GM18868 (cell line): ENCODE data around the gene ZIC2.
"Not testable (repeated sequence)": the region's sequence is repeated elsewhere in the genome, so short reads cannot be mapped to it uniquely, and the experiment has no call there.

ENCODE experiments used
- ATAC-seq: cut with Tn5 transposase; IDR thresholded peaks from one replicate; pipeline ENCODE4 v1.9.1; 2021; ENCODE audit warnings: mild to moderate bottlenecking, moderate library complexity; ENCODE audit not compliant: unreplicated experiment

Gene ZIC2

GRCh38 chr13:99981735-99982035, at the start of gene ZIC2:
Gene ZIC2, plus strand, starts transcription at chr13:99981784. Its CDS starts 281 bp downstream, at chr13:99982065.
- ATAC-seq = no peak

DNA sequence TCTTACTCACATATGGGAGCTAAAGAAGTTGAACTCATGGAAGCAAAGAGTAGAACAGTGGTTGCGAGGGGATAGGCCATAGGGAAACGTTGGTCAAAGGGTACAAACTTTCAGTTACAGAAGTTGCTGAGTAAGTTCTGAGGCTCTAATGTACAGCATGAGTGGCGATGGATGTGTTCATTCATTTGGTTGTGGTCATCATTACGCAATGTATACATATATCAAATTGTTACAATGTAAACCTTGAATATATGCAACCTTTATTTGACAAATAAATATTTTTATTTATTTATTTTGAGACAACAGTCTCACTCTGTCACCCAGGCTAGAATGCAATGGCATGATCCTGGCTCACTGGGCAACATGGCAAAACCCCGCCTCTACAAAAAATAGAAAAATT, 48.7 kb upstream of the ZIC2 start:
- no peak for ATAC-seq

DNA sequence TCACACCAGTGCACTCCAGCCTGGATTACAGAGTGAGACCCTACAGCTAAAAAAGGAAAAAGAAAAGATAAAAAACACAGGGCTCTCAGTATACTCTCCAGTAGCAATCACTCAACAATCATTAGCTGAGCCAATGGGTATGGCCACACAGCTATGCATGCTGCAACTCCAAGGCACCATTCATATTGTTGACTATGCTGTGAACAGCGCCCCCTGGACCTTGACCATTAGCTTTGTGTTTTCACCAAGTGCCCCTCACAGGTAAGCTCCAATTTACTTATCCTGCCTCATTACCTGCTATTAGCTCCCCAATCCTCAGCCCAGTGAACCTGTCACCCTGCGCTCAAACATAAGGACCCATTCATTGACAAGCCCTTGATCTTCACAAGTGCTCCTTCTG, 45.8 kb upstream of the ZIC2 start:
- no peak for ATAC-seq

GRCh38 chr13:99938635-99939034, 42.9 kb upstream of the ZIC2 start:
- no peak for ATAC-seq

- no peak for ATAC-seq
These were observed 40.5 kb upstream of the ZIC2 start for GRCh38 chr13:99941086-99941485.

DNA sequence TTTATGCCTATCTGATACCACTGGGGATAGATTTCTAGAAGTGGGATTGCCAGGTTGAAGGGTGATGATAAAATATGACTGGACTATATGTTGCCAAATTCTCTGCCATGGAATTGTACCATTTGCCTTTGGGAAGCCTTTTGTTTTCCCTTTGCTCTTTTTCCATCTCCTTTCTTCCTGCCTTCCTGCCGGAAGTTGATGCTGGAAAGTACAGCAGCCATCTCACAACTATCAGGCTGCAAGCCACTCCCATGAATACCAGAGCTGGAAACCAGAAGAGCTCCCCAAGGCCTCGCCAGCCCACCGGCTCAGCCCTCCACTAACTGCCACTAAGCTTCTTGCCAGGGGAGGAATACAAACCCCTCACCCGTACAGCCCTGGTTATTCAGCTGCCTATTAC, 39.7 kb upstream of the ZIC2 start:
- no peak for ATAC-seq

DNA sequence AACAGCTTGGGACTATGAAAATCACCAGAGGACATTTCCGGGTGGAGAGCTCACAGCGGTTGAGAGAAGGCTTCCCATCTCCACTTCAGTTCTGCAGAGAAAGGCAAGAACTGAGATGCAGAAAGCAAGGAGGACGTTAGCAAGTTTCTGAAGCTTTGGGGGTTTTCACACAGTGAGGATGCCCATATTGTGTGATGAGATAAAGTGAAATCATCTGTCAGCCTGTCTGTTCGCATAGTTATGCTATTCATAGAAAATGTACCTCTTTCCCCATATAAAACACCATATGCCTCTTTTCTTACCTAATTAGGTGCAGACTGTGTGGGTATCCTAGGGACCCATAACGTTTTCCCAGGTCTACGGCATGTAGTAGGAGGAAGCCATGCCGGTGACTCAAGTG, 37.5 kb upstream of the ZIC2 start:
- no peak for ATAC-seq

GRCh38 chr13:99944606-99945005, 37.0 kb upstream of the ZIC2 start:
- ATAC-seq = no peak

DNA sequence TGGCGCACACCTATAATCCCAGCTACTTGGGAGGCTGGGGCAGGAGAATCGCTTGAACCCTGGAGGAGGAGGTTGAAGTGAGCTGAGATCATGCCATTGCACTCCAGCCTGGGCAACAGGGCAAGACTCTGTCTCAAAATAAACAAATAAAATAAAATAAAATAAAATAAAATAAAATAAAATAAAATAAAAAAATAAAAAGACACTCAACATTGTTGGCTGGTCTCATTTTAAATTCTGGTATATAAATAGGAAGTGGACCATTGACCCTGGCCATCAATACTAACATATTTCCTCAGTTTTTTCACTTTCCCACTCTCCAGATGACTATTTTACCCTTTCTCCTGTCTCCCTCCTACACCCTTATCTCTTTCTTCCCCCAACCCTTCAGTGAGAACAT, 36.1 kb upstream of the ZIC2 start:
- ATAC-seq = not testable (repeated sequence)

GRCh38 chr13:99947666-99948065, 33.9 kb upstream of the ZIC2 start:
- ATAC-seq = no peak

DNA sequence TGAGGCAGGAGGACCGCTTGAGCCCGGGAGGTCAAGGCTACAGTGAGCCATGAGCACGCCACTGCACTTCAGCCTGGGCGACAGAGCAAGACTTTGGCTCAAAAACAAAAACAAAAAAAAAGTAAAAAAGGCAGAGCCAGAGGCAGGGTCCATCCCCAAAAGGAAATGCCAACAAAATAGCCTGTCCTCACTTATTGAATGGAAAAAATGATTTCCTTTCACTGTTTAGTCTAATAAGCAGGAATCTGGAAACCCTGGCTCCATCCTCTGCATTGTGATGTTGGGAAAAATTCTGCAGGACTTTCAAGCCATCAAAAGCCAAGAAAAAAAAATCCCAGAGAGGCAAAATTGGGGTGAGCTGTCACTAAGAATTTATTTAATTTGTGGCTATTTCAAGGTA, 33.2 kb upstream of the ZIC2 start:
- no peak for ATAC-seq

GRCh38 chr13:99948907-99949678, 32.5 kb upstream of the ZIC2 start:
- no peak for ATAC-seq

- no peak for ATAC-seq
These were observed 31.7 kb upstream of the ZIC2 start for GRCh38 chr13:99949679-99950413.

GRCh38 chr13:99951666-99952065, 29.9 kb upstream of the ZIC2 start:
- not testable (repeated sequence) for ATAC-seq

- ATAC-seq = no peak
These were observed 28.3 kb upstream of the ZIC2 start for GRCh38 chr13:99953138-99953755.

DNA sequence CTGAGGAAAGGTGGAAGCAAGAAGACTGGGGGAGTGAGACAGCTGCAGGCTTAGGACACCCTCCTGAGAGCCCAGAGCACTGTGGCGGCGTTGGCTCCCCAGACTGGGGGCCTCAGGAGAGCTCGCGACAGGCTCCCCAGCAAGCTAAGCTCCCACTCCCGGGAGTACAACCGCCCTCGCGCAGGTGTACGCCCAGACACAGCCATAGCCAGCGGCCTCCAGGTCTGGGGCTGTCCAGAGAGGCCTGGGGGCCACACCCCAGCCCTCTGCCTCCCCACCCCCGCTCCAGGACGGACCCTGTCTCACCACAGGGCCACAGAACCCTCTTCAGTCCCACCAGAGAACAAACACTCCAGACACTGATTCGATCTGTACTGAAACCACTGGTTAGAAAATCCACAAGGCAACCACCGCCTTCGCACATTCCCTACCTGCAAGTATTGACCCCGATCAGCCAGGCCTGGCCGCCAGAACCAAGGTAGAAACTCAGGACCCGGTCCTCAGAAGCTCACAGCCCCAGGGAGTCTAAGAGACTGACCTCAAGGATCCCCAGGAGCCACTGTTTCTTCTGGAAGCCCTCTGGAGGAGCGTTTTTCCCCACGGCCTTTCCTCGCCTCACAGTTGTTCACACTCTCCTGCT, 26.4 kb upstream of the ZIC2 start:
- no peak for ATAC-seq

DNA sequence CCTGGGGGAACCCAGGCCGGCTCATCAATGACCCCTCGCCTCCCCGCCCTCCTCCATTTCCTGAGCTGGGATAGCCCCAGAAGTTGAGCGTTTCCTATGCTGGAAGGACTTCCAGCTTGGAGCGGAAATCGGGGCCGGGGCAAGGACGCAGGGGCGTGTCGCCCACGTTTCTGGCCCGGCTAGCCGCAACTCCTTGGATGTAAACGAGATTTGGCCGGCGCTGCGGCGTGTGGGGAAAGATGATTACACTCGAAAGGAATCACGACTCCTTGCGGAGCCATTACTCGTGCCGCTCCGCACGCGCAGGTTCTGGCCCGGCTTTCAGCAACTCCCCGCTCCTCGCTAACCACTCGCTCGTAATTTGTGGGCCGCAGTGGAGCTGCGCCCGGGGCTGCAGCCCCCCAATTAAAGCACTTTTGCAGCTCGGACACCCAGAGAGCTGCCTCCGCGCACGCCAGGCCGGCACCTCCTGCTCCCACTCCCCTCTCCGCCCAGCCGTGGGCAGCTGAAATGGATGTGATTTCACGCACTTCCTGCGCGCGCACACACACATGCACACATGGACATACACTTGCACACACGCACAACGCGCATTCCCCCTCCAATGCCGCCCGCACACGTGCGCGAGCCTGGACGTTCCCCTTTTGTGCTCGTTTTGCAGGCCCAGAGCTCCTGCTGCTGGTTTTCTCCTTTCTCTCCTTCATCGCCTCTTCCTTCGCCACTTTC, 25.7 kb upstream of the ZIC2 start:
- no peak for ATAC-seq

DNA sequence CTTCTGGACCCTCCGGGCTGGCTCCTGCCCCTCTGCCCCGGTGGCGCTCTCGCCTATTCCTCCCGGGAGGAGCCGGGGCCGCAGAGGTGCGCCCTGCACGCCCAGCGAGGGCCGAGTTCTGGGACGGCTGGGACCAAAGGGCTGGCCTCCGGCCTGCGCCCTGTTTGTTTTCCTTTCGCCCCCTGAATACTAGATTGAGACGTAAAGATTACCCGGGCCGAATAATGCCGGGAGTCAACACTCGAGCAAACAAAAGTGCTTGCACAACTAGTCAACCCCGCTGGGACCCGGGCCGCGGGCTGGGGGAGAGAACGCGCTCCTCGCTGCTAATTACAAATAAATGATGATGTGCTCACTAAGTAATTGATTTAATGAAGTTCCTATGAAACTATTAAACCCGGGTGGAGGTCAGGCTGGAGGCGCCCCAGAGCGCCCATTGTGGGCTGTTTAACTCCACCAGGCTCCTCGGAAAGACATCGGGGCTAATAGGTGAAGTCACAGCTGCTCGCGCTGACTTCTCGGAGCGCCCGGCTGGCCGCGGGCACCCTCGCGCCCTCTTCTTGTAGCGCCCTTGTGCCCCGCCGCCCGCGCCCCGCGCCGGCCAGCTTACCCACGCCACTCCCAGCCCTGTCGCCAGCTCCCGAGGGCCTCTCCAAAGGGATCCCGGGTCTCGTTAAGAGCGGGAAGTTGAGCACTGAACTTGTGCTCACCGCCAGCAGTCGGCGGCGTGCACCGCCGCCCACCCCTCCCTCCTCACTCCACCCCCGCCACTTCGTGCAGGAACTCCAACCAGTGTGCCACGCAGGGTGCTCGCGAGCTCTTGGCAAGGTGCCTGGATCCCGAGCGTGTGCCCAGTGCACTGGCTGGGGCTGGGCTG, 24.9 kb upstream of the ZIC2 start:
- no peak for ATAC-seq

DNA sequence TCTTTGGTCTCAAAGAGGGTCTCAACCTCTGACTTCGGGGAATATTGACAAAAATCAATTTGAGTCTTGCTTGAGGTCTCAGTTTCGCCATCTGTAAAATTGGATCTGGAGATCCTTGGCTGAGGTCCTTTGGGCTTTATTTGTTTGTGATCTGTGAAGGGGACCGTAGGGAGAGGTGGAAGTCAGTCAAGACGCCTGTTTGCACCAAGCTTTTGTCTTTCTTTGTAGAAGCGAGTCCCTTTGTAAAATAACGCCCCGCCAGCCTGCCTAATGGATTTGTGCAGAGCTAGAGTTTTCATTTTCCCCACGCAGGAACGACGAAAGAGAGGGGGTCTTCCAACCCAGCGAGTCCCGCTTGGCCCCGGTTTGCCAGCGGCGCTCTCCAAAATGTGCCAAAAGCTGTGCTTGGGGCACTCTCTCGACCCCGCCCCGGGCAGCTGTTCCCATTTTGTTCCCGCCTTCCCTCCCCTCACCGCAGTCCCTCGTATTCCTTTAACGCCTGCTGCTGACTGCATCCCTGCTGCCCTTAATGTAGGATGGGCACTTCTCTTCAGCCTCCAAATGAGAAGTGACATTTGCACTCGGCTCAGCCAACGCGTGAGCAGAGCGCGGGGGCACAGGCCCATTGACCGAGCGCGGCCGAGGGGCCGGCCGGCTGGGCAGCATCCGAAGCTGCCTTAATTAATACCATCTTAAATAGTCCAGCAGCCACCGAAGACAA, 23.0 kb upstream of the ZIC2 start:
- no peak for ATAC-seq
